CD4-positive, alpha-beta T cell treated with Interleukin-17A for 1 hour (primary cell): ENCODE results near the gene ZBTB42.
A peak's percentile ranks its signal among the peaks of the same experiment; 100 is the strongest.

Experiments
- DNase-seq: peaks from one replicate; pipeline ENCODE4 v3.0.0-alpha.2; 2020

Gene ZBTB42

GRCh38 chr14:104783484-104784217 is 17.2 kb upstream of the ZBTB42 start:
- DNase-seq: no peak

DNA sequence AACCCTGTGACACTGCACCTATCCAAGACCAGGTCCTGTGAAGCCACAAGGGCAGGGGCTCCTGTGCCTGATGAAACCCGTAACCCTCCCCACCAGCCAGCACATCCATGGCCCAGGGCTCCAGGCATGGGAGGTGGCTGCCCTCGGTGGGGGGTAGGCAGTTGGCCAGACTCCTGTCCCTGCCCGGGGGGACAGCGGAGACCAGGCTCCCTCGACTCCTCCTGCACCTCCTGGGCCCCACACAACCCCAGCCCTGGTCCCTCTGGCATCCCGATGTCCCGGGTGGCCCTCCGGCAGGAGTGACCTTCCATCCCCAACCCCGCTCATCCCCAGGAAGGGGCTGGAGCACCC is 16.7 kb upstream of the ZBTB42 start:
- no peak for DNase-seq

GRCh38 chr14:104784846-104785707 is 15.8 kb upstream of the ZBTB42 start:
- no peak for DNase-seq

- DNase-seq: no peak
These were observed 15.2 kb upstream of the ZBTB42 start for GRCh38 chr14:104785708-104786080.

GRCh38 chr14:104786091-104786586 is 14.8 kb upstream of the ZBTB42 start:
- DNase-seq: peak; percentile 14

DNA sequence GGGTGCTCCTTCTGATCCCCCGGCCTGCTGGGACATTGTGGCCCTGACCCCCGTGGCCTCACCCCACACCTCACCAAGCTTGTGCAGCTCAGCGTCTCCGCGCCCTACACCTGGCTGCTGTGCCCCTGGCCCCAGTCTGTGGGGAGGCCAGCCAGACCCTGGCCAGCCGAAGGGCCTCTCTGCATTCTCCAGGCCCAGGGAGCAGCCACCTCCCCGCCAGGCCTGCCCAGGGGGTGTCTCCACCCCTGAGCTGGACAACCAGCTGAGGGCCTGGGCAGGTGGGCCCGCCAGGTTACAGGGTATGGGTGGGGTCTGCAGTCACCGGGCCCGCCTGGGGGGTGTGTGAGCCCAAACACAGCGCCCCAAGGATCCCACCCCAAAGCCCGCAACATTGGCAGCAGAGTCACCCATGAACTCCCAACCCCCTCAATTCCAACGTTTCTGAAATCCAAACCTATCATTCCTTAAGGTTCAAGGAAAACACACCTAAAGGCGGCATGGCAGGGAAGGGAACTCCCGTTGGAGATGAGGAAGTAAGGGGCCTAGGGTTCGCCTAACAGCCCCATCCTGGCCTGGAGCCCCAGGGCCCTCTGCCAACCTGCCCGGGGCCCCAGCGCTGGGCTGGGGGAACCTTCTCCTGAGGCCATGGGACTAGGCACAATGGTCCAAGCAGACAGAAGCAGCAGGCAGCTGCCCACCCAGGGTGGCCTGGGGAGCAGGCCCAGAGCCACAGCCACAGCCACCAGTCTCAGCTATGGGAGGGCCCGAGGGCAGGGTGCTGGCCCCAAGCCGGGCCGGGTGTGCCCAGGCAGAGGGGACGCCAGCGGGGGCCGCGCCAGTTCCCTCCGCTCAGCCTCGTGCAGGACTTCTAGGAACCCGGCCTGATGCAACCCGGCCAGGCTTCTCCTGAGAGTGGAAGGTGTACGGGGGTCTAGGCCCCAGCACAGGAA is 13.9 kb upstream of the ZBTB42 start:
- DNase-seq: no peak

GRCh38 chr14:104787736-104788135 is 13.2 kb upstream of the ZBTB42 start:
- no peak for DNase-seq

GRCh38 chr14:104788161-104788818 is 12.6 kb upstream of the ZBTB42 start:
- DNase-seq: no peak

DNA sequence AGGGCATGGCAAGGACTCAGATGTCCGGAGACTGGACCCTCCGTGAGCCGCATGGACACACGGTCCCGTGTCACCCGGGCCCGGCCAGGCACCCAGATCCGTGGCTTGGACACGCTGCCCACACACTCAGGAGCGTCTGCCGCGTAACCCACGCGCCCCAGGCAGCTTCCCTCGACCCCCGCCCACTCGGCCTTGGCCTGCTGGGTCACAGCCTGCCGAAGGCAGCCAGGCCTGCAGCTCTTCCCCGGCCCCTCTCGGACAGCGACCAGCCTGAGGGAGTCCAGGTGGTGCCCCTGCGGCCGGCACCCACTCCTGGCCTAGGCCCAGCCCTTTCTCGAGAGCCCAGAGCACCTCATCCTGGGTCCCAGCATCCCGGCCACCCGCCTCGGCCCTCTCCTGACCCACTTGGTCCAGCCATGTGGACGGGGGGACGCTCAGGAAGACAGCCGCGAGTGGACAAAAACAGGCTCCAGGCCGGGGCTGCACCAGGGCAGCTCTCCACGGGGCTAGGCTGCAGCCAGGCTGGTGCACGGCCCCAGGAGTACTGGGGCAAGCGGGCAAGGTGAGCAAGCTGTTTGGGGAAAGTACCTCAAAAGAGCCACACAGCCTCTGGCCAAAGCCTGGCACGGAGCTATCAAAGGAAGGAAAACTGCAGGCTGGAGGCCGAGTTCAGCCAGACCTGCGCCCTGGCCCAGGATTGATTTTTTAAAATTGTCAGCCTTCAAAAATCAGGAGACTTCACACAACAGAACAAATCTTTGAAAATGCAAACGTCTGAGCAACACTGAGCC is 11.8 kb upstream of the ZBTB42 start:
- no peak for DNase-seq

- DNase-seq: no peak
These were observed 10.9 kb upstream of the ZBTB42 start for GRCh38 chr14:104789752-104790743.

GRCh38 chr14:104791425-104791824 is 9.5 kb upstream of the ZBTB42 start:
- DNase-seq: no peak

- no peak for DNase-seq
These were observed 8.6 kb upstream of the ZBTB42 start for GRCh38 chr14:104792101-104792884.

GRCh38 chr14:104792945-104793702 is 7.8 kb upstream of the ZBTB42 start:
- no peak for DNase-seq

DNA sequence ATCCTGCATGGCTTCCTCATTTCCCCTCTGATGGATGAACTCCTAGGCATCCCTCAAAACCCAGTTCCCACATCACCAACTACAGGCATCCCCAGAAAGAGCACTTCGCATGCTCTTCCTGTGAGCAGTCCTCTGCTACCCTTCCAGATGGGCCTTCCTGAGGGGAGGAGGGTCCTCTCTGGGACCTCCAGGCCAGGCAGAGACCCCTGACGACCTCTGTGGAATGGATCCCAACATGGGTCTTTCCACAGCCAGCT is 7.3 kb upstream of the ZBTB42 start:
- DNase-seq: no peak

DNA sequence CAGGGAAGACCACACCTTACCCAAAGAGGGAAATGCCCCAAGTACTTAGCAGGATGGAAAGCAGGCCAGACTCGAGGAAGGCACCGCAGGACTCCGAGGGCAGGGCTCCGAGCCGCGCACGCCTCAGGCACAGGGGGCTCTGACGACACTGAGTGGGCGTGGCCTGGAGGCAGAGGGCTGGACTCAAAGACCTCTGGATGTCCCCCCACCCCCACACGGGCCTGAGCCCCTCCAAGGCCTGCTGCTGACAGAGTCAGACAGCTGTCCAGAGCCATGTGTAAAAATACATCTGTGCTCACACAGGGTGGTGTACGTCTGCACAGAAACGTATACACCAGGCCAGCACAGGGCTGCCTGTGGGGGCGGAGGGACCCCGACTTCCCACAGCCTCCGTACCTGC is 6.8 kb upstream of the ZBTB42 start:
- peak; percentile 51 for DNase-seq

DNA sequence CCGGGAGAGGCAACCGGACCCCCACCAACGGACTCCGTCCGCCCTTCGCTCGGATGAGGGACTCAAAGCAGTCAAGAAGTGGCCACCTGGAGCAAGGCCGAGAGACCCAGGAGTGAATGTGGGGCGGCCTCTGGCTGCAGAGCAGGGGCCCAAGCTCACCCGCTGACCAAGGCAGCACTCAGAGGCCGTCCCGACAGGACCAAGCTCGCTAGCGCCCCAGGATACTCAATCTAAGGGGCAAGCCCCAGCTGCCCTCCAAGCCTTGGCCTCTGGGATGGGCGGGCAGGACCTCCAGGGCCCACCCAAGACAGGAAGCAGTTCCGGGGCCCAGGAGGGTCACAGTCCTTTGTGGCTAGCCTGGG is 6.3 kb upstream of the ZBTB42 start:
- no peak for DNase-seq

GRCh38 chr14:104794993-104795780 is 5.7 kb upstream of the ZBTB42 start, which contains the start of gene AKT1:
Gene AKT1 (minus strand): TSS chr14:104795748. CDS start chr14:104792643, 3,105 bp downstream.
- peak; percentile 35 for DNase-seq
